ENCODE measurements around the gene CEP68.

Gene CEP68

GRCh38 chr2:65061146-65061909 lies 5.1 kb downstream of the CEP68 start:
- no peak for DNase-seq

- no peak for DNase-seq
Observed at GRCh38 chr2:65061910-65062339, 5.7 kb downstream of the CEP68 start.

- no peak for DNase-seq
Observed at GRCh38 chr2:65062843-65063825, 6.9 kb downstream of the CEP68 start.

- peak; percentile 26 for DNase-seq
Observed at GRCh38 chr2:65064728-65065552, 8.7 kb downstream of the CEP68 start.

GRCh38 chr2:65067806-65068553 lies 11.8 kb downstream of the CEP68 start:
- DNase-seq = no peak

- no peak for DNase-seq
Observed at GRCh38 chr2:65069439-65069824, 13.2 kb downstream of the CEP68 start.

GRCh38 chr2:65070172-65070830 lies 14.1 kb downstream of the CEP68 start:
- DNase-seq = no peak

- no peak for DNase-seq
Observed at GRCh38 chr2:65070856-65071255, 14.6 kb downstream of the CEP68 start.

GRCh38 chr2:65071499-65072180 lies 15.4 kb downstream of the CEP68 start:
- DNase-seq = no peak

- no peak for DNase-seq
Observed at GRCh38 chr2:65072181-65072970, 16.2 kb downstream of the CEP68 start.

GRCh38 chr2:65073879-65074565 lies 17.8 kb downstream of the CEP68 start:
- DNase-seq = no peak

GRCh38 chr2:65075176-65075575 lies 19.0 kb downstream of the CEP68 start:
- no peak for DNase-seq

- no peak for DNase-seq
Observed at GRCh38 chr2:65075605-65076344, 19.6 kb downstream of the CEP68 start.

GRCh38 chr2:65076345-65076710 lies 20.1 kb downstream of the CEP68 start:
- DNase-seq = no peak

- no peak for DNase-seq
Observed at GRCh38 chr2:65077898-65078297, 21.7 kb downstream of the CEP68 start.

- DNase-seq = no peak
Observed at GRCh38 chr2:65079017-65079416, 22.8 kb downstream of the CEP68 start.

GRCh38 chr2:65081232-65081685 lies 25.0 kb downstream of the CEP68 start:
- no peak for DNase-seq

- DNase-seq = no peak
Observed at GRCh38 chr2:65085148-65085547, 28.9 kb downstream of the CEP68 start.

- no peak for DNase-seq
Observed at GRCh38 chr2:65092791-65093190, 36.6 kb downstream of the CEP68 start.

All from NCI-H2107 (cell line).